ENCODE results near the gene APH1B. TPM values are rescaled to one million over a fixed set of nuclear protein-coding genes. Genes with fewer than 3 reads are reported as not detected.
A peak's percentile ranks its signal among the peaks of the same experiment; 100 is the strongest.

APH1B gene
- total and polyA plus RNA-seq, 2 donors (not counting 3 experiments of a cell fraction or from before 2014, with no cell fraction given): 14.6 to 24.6 TPM

- Histone ChIP-seq H3K9me3 (replicated peaks; ENCODE audit: control insufficient read depth, insufficient read depth, low read length) (no peaks in the 10 kb centered on the region), H3K4me2 (ENCODE audit: insufficient read depth, low read length) (peak overlapping the region; percentile 30), H3K27me3 (ENCODE audit: control insufficient read depth in 2 of 2, insufficient read depth in 2 of 2, low read length in 2 of 2) (no peaks in the 10 kb centered on the region), H3K36me3 (ENCODE audit: control insufficient read depth in 2 of 2, extremely low read depth in 1 of 2, insufficient read depth in 2 of 2, low read length in 2 of 2) (no peaks in the 10 kb centered on the region), H3K79me2 (ENCODE audit: control insufficient read depth, insufficient read depth, low read length) (no peaks in the 10 kb centered on the region), H3K9me1 (replicated peaks; ENCODE audit: control insufficient read depth, extremely low read depth, insufficient read depth, low read length) (no peaks in the 10 kb centered on the region), H2AFZ (ENCODE audit: low read depth, low read length) (no peak overlapping the region), H3K9ac (replicated peaks; ENCODE audit: extremely low read depth, insufficient read depth, low read length) (no peak overlapping the region), H3K4me1 (ENCODE audit: control insufficient read depth, extremely low read depth, insufficient read depth, low read length) (peaks cover 46% of the 10 kb centered on the region), H3K27ac (ENCODE audit: insufficient read depth, low read depth, low read length) (no peak overlapping the region), H4K20me1 (replicated peaks; ENCODE audit: control insufficient read depth, extremely low read depth, insufficient read depth, low read length) (no peaks in the 10 kb centered on the region), H3K4me3 (replicated peaks in 1 of 3; ENCODE audit: insufficient read depth in 1 of 3, low read depth in 1 of 3, low read length in 3 of 3) (no peak overlapping the region)
- CTCF ChIA-PET: interaction anchor here (0.5 to 5.9 kb wide), 20 partner anchors 10 to 781 kb away, joined by 3 to 166 read pairs (median 4); partner anchors contain the start of gene APH1B
- intact Hi-C loops (cut with micrococcal nuclease) (loop anchor here (1.0 to 5.0 kb wide), 5 partner anchors 114 to 506 kb away; partner anchors contain the start of gene USP3), dilution Hi-C loops (cut with MboI; ENCODE audit: extremely low pct_ligation_motif_present, low sequenced_read_pairs) (no loop called here)
- DNase-seq (ENCODE audit: low read depth, low spot score): peak; percentile 48
- FAIRE-seq: no peak
- TF ChIP-seq JUN (IDR thresholded peaks at IDR 0.05; ENCODE audit: borderline replicate concordance, insufficient read depth, insufficient read length, low read depth): no peak
- TF ChIP-seq POLR2AphosphoS5 (IDR thresholded peaks at IDR 0.05; ENCODE audit: insufficient read depth, low read depth, low read length): no peak
- TF ChIP-seq POLR2A (IDR thresholded peaks at IDR 0.05; ENCODE audit: low read depth, low read length): no peak
- no peak for TF ChIP-seq GATA2 (IDR thresholded peaks at IDR 0.05; ENCODE audit: insufficient read depth, insufficient read length, low read depth, low read length)
- no peak for TF ChIP-seq MYC (IDR thresholded peaks at IDR 0.05; ENCODE audit: low read depth, low read length)
- TF ChIP-seq MAX (IDR thresholded peaks at IDR 0.05; ENCODE audit: insufficient read depth, insufficient read length): no peak
- no peak for TF ChIP-seq FOS (IDR thresholded peaks at IDR 0.05; ENCODE audit: borderline replicate concordance, insufficient read depth, low read length)
- no peak for TF ChIP-seq EZH2 (IDR thresholded peaks at IDR 0.05; ENCODE audit: borderline replicate concordance, low read depth, low read length, severe bottlenecking)
- TF ChIP-seq, protein P1, sequence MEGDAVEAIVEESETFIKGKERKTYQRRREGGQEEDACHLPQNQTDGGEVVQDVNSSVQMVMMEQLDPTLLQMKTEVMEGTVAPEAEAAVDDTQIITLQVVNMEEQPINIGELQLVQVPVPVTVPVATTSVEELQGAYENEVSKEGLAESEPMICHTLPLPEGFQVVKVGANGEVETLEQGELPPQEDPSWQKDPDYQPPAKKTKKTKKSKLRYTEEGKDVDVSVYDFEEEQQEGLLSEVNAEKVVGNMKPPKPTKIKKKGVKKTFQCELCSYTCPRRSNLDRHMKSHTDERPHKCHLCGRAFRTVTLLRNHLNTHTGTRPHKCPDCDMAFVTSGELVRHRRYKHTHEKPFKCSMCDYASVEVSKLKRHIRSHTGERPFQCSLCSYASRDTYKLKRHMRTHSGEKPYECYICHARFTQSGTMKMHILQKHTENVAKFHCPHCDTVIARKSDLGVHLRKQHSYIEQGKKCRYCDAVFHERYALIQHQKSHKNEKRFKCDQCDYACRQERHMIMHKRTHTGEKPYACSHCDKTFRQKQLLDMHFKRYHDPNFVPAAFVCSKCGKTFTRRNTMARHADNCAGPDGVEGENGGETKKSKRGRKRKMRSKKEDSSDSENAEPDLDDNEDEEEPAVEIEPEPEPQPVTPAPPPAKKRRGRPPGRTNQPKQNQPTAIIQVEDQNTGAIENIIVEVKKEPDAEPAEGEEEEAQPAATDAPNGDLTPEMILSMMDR (IDR thresholded peaks at IDR 0.05; ENCODE audit: extremely low read depth in 1 of 2, insufficient read depth in 1 of 2, low read depth in 1 of 2, low read length in 2 of 2): no peak
- POLR2A ChIA-PET: no interaction called here
- BruUV-seq (replicated peaks): no TSS peak
Observed at GRCh38 chr15:63288342-63288741, 10.9 kb downstream of the APH1B start.
